ENCODE data around the gene PPP1R13B.

The PPP1R13B gene

DNA sequence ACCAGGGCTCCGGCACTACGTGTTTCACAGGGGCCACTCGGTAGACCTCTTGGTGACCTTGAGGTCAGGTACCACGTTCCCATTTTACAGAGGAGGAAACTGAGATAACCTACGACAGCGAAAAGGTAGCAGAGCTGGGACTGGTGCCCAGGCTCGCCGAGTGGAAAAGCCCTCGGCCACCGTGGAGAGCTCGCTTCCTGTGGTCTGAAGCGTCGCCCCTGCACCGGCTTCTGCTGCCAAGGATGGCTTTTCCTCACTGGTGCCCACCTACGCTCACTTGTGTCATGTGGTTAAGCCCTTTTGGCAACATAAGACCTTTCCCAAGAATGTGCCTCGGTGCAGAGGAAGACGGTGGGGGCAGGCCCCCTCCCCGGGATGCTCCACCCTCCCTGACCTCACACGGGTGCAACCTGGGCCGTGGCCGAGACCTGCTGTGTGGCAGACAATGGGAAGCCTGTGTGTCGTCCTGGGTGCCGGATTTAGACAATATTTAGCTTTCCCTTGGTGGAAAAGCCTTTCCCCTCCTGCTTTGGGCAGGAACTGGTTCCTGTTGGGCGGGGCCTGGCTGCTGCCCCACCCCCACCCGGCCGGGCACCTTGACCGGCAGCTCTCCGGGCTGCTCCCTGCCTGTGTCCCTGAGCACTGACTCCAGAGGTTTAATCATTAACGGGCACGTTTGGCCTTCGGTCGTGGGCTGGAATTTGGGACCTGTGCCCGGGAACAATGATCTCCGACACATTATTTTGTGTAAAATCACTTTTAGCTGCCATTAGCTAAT is 32.4 kb upstream of the PPP1R13B start:
- H3K4me3 ChIP-seq (ENCODE audit: low read length) = peak overlapping the region; percentile 19
- TF ChIP-seq, protein P1, sequence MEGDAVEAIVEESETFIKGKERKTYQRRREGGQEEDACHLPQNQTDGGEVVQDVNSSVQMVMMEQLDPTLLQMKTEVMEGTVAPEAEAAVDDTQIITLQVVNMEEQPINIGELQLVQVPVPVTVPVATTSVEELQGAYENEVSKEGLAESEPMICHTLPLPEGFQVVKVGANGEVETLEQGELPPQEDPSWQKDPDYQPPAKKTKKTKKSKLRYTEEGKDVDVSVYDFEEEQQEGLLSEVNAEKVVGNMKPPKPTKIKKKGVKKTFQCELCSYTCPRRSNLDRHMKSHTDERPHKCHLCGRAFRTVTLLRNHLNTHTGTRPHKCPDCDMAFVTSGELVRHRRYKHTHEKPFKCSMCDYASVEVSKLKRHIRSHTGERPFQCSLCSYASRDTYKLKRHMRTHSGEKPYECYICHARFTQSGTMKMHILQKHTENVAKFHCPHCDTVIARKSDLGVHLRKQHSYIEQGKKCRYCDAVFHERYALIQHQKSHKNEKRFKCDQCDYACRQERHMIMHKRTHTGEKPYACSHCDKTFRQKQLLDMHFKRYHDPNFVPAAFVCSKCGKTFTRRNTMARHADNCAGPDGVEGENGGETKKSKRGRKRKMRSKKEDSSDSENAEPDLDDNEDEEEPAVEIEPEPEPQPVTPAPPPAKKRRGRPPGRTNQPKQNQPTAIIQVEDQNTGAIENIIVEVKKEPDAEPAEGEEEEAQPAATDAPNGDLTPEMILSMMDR (IDR thresholded peaks at IDR 0.05; ENCODE audit: insufficient read depth, low read depth, low read length, missing control alignments) = no peak
- no peak for DNase-seq (ENCODE audit: low read depth)

DNA sequence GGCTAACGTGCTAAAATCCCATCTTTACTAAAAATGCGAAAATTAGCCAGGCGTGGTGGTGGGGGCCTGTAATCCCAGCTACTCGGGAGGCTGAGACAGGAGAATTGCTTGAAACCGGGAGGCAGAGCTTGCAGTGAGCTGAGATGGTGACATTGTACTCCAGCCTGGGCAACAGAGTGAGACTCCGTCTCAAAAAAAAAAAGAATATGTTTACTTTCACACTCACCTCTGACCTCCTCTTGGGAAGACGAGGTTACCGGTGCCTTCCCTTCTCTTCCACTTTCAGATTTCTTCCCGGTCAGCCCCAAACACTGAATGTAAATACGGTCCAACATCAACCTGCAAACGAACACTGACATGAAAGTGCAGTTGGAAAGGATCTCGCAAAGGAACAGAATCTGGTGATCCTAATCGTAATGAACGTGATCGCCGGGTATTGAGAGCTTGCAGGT is 31.8 kb upstream of the PPP1R13B start:
- no peak for DNase-seq (ENCODE audit: low read depth)
- no peak overlapping the region for H3K4me3 ChIP-seq (ENCODE audit: low read length)
- TF ChIP-seq, protein P1 (IDR thresholded peaks at IDR 0.05; ENCODE audit: insufficient read depth, low read depth, low read length, missing control alignments) = no peak

DNA sequence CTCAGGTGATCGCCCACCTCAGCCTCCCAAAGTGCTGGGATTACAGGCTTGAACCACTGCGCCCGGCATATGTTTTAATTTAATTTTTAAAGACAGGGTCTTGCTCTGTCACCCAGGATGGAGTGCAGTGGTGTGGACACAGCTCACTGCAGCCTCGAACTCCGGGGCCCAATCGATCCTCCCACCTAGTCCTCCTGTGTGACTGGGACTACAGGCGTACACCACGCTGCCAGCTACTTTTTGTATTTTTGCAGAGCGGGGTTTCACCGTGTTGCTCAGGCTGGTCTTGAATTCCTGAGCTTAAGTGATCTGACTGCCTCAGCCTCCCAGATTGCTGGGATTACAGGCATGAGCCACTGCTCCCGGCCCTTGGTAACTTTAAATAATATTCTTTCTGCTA is 30.8 kb upstream of the PPP1R13B start:
- DNase-seq (ENCODE audit: low read depth) = no peak
- TF ChIP-seq, protein P1 (IDR thresholded peaks at IDR 0.05; ENCODE audit: insufficient read depth, low read depth, low read length, missing control alignments) = no peak
- H3K4me3 ChIP-seq (ENCODE audit: low read length) = no peak overlapping the region

DNA sequence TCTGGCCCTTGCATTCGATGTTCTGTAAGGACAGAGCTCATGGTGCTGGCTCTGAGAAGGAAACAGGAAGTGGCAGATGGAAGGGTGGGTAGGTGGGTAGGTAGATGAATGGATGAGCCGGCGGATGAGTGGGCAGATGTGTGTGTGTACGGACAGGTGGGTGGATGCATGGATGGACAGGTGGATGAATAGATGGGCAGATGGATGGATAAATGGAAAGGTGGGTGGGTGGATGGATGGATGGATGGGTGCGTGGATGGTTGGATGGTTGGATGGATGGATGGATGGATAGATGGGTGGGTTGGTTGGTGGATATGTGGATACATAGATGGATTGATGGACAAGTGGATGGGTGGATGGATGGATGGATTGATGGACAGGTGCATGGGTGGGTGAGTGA is 27.6 kb upstream of the PPP1R13B start:
- TF ChIP-seq, protein P1 (IDR thresholded peaks at IDR 0.05; ENCODE audit: insufficient read depth, low read depth, low read length, missing control alignments) = no peak
- no peak for DNase-seq (ENCODE audit: low read depth)
- no peak overlapping the region for H3K4me3 ChIP-seq (ENCODE audit: low read length)

DNA sequence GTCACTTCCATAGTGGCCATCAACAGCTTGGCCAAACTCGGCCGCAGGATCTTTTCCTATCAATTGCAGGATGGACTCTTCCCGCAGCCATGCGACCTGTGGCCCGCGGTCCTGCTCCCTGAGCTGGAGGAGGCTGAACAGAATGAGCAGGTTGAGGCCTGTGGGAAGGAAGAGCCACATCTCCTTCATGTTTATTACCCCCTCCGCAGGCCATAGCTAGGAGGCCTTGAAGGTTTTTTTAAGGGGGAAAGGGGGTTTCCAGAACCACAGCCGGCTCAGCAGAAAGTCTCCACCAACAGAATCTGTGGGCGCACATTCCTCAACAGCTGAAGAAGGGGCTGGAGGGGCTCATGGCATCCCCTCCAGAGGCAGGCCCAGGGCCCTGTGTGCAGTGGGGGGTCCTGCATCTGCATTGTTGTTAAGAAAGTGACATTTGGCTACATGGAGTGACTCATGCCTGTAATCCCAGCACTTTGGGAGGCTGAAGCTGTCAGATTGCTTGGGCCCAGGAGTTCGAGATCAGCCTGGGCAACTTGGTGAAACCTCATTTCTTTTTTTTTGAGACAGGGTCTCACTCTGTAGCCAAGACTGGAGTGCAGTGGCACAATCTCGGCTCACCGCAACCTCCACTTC is 25.2 kb upstream of the PPP1R13B start:
- TF ChIP-seq, protein P1 (IDR thresholded peaks at IDR 0.05; ENCODE audit: insufficient read depth, low read depth, low read length, missing control alignments) = no peak
- H3K4me3 ChIP-seq (ENCODE audit: low read length) = peak overlapping the region; percentile 34
- no peak for DNase-seq (ENCODE audit: low read depth)

DNA sequence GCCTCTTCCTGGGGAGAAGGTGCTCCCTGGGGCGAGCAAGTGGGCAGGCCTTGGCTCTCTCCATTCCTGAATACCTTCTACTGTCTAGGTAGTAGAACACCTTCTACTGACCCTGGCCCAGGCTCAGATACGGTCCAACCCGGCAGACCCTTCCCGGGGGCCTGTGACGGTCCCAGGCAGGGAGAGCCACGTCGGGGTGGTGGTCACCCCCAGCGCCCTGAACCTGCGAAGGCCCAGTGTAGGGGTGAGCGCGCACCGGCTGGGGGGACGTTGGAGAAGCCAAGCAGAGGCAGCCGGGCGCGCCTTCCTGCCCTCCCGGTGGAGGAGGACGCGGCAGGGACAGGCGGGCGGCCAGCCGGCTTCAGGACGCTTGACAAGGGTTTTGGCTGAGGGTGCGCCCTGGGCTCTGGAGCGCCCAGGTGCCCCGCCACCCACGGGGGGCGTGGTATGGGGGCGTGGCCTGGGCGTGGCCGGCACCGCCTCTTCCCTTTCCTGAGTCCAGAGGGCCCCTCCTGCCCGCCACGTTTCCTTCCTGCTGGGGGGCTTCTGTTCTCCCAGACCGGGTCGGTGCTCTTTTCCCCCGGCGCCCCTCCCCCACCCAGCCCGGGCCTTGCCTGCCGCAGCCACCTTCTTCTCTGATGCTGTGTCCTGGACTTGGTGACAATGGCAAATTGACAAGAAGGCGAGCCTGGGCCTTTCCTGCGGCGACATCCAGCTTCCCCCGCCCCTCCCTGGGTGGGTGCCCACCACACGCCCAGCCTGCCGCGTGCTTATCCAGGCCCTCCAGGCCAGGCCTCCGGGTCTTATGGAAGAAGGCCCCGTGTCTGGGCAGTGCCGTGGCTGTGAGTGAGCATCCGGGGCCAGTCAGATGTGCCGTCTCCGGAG is 24.5 kb upstream of the PPP1R13B start:
- peak; percentile 58 for DNase-seq (ENCODE audit: low read depth)
- peak overlapping the region; percentile 34 for H3K4me3 ChIP-seq (ENCODE audit: low read length)
- TF ChIP-seq, protein P1 (IDR thresholded peaks at IDR 0.05; ENCODE audit: insufficient read depth, low read depth, low read length, missing control alignments) = no peak

Data from epithelial cell of esophagus (primary cell).